PC-9 (cell line): ENCODE results near the gene ACSS2. TPM values are rescaled to one million over a fixed set of nuclear protein-coding genes. Genes with fewer than 3 reads are reported as not detected.

Experiments
- BruUV-seq: library from RNA; stranded (reverse); fragments of 400-500 nt; replicated peaks from 2 replicates; lab custom pipeline; 2021; lab: Mats Ljungman, UMichigan
- CTCF ChIA-PET: fragments of 300-600 bp; sonication (Branson Sonifier 250); formaldehyde crosslinking; loops from one replicate; lab custom pipeline; 2022; ENCODE audit warnings: antibody characterized with exemption; lab: Charles Lee
- POLR2A ChIA-PET: fragments of 300-600 bp; sonication (Branson Sonifier 250); formaldehyde crosslinking; loops from one replicate; lab custom pipeline; 2022; ENCODE audit warnings: antibody characterized with exemption; ENCODE audit not compliant: unreplicated experiment; lab: Charles Lee
- DNase-seq, 2 experiments: peaks; one replicate each; pipeline versions ENCODE4 v3.0.0 to v3.0.0-alpha.2; 2015 to 2022; ENCODE audit warnings: mixed read lengths in 1 of 2
- H2AFZ ChIP-seq: fragments of 200-600 bp; sonication (generic); 2 replicates; pipeline ENCODE4 v1.8.1; 2017; ENCODE audit warnings: antibody characterized with exemption
- H3F3A ChIP-seq: fragments of 200-600 bp; sonication (generic); 2 replicates; pipeline ENCODE4 v1.8.1; 2017; ENCODE audit warnings: antibody characterized with exemption, mild to moderate bottlenecking, low read depth; ENCODE audit not compliant: insufficient read depth
- H3K27ac ChIP-seq: fragments of 200-600 bp; sonication (generic); 2 replicates; pipeline ENCODE4 v1.6.1; 2016; ENCODE audit warnings: mixed run types
- H3K27me3 ChIP-seq: fragments of 200-600 bp; sonication (generic); 2 replicates; pipeline ENCODE4 v1.6.1; 2016; ENCODE audit warnings: low read depth, mixed run types; ENCODE audit not compliant: insufficient read depth
- H3K36me3 ChIP-seq: fragments of 200-600 bp; sonication (generic); 2 replicates; pipeline ENCODE4 v1.6.1; 2016; ENCODE audit warnings: low read depth, mixed run types
- H3K4me1 ChIP-seq: fragments of 200-600 bp; sonication (generic); replicated peaks from 2 replicates; pipeline ENCODE4 v1.6.1; 2016; ENCODE audit warnings: mixed run types; ENCODE audit not compliant: insufficient read depth
- H3K4me2 ChIP-seq: fragments of 200-600 bp; sonication (generic); 2 replicates; pipeline ENCODE4 v1.6.1; 2017; ENCODE audit warnings: mixed run types
- H3K4me3 ChIP-seq: fragments of 200-600 bp; sonication (generic); 2 replicates; pipeline ENCODE4 v1.6.1; 2016; ENCODE audit warnings: mixed run types
- H3K79me2 ChIP-seq: fragments of 200-600 bp; sonication (generic); 2 replicates; pipeline ENCODE4 v1.6.1; 2017; ENCODE audit warnings: low read depth, mixed run types
- H3K9me2 ChIP-seq: fragments of 200-600 bp; sonication (generic); 2 replicates; pipeline ENCODE4 v1.8.1; 2017; ENCODE audit warnings: mild to moderate bottlenecking; ENCODE audit not compliant: insufficient read depth
- H3K9me3 ChIP-seq: fragments of 200-600 bp; sonication (generic); 2 replicates; pipeline ENCODE4 v1.8.1; 2016; ENCODE audit warnings: low read depth; ENCODE audit not compliant: insufficient read depth
- H4K20me1 ChIP-seq: fragments of 200-600 bp; sonication (generic); 2 replicates; pipeline ENCODE4 v1.8.1; 2017; ENCODE audit not compliant: insufficient read depth
- EZH2 ChIP-seq: fragments of 200-600 bp; sonication (generic); IDR thresholded peaks from 2 replicates; pipeline ENCODE4 v1.8.0; 2017; ENCODE audit warnings: antibody characterized with exemption, low read depth
- intact Hi-C: fragments of 100-400 bp; cut with micrococcal nuclease; formaldehyde crosslinking; loops from one replicate; pipeline ENCODE4 v1.10.0; 2022; ENCODE audit not compliant: unreplicated experiment
- total RNA-seq: library from RNA; stranded (reverse); gene quantifications from 2 replicates; pipeline ENCODE4 v1.2.3, GENCODE V29; 2021
- TF ChIP-seq, protein P1 (sequence below): fragments of 200-600 bp; sonication (generic); conservative IDR thresholded peaks from 2 replicates; pipeline ENCODE4 v1.6.1; 2017; ENCODE audit warnings: mixed run types, antibody characterized with exemption, mild to moderate bottlenecking, moderate library complexity

The ACSS2 gene
- total RNA-seq, 1 experiment from 2014 or later, result 108 TPM

GRCh38 chr20:34942301-34942700 lies 65.9 kb downstream of the ACSS2 start:
- no peaks in the 10 kb centered on the region for H3K27me3 ChIP-seq
- no peak overlapping the region for H3K4me3 ChIP-seq
- TF ChIP-seq, protein P1, sequence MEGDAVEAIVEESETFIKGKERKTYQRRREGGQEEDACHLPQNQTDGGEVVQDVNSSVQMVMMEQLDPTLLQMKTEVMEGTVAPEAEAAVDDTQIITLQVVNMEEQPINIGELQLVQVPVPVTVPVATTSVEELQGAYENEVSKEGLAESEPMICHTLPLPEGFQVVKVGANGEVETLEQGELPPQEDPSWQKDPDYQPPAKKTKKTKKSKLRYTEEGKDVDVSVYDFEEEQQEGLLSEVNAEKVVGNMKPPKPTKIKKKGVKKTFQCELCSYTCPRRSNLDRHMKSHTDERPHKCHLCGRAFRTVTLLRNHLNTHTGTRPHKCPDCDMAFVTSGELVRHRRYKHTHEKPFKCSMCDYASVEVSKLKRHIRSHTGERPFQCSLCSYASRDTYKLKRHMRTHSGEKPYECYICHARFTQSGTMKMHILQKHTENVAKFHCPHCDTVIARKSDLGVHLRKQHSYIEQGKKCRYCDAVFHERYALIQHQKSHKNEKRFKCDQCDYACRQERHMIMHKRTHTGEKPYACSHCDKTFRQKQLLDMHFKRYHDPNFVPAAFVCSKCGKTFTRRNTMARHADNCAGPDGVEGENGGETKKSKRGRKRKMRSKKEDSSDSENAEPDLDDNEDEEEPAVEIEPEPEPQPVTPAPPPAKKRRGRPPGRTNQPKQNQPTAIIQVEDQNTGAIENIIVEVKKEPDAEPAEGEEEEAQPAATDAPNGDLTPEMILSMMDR, result no peak
- H2AFZ ChIP-seq, result no peak overlapping the region
- intact Hi-C loops, result loop anchor here (5.0 kb wide), 1 partner anchor 65 kb away; the partner anchor contains the start of gene ACSS2
- peaks cover 48% of the 10 kb centered on the region for H3K4me1 ChIP-seq
- DNase-seq, result no peak
- POLR2A ChIA-PET, result no interaction called here
- H3F3A ChIP-seq, result peaks cover 49% of the 10 kb centered on the region
- no peaks in the 10 kb centered on the region for H3K9me3 ChIP-seq
- no peaks in the 10 kb centered on the region for H3K9me2 ChIP-seq
- H4K20me1 ChIP-seq, result no peaks in the 10 kb centered on the region
- CTCF ChIA-PET, result no interaction called here
- no peaks in the 10 kb centered on the region; the same call in 1 of the 2 replicates for H3K79me2 ChIP-seq
- BruUV-seq, result no TSS peak
- peaks cover 40% of the 10 kb centered on the region for H3K36me3 ChIP-seq
- peak overlapping the region; percentile 97; the same call in 1 of the 2 replicates for H3K27ac ChIP-seq
- H3K4me2 ChIP-seq, result no peak overlapping the region

- ChIA-PET POLR2A (interaction anchor here (1.0 to 1.1 kb wide), 2 partner anchors 12 to 67 kb away, joined by 3 to 11 read pairs; partner anchors contain the start of genes GSS and MYH7B), CTCF (interaction anchor here (0.5 to 0.6 kb wide), 2 partner anchors 41 to 175 kb away, joined by 4 to 11 read pairs; no protein-coding TSS in a partner anchor)
- Histone ChIP-seq H2AFZ (no peak overlapping the region), H3K4me1 (peaks cover 63% of the 10 kb centered on the region), H3K27me3 (no peaks in the 10 kb centered on the region), H3K4me3 (no peak overlapping the region; the same call in 1 of the 2 replicates), H3K4me2 (peak overlapping the region; percentile 66), H3K9me2 (no peaks in the 10 kb centered on the region), H3K27ac (peak overlapping the region; percentile 97), H3K9me3 (no peaks in the 10 kb centered on the region), H3K79me2 (peaks cover 2% of the 10 kb centered on the region; the same call in 1 of the 2 replicates), H3F3A (peaks cover 46% of the 10 kb centered on the region), H3K36me3 (peaks cover 41% of the 10 kb centered on the region), H4K20me1 (no peaks in the 10 kb centered on the region)
- TF ChIP-seq EZH2, result no peak
- TF ChIP-seq, protein P1, result no peak
- DNase-seq, result peak; percentile 67 to 87
- BruUV-seq, result TSS peak; percentile 23
- intact Hi-C loops, result loop anchor here (2.0 to 5.0 kb wide), 2 partner anchors 15 to 67 kb away; partner anchors contain the start of gene ACSS2
Measured at GRCh38 chr20:34943808-34944567, 67.6 kb downstream of the ACSS2 start.

DNA sequence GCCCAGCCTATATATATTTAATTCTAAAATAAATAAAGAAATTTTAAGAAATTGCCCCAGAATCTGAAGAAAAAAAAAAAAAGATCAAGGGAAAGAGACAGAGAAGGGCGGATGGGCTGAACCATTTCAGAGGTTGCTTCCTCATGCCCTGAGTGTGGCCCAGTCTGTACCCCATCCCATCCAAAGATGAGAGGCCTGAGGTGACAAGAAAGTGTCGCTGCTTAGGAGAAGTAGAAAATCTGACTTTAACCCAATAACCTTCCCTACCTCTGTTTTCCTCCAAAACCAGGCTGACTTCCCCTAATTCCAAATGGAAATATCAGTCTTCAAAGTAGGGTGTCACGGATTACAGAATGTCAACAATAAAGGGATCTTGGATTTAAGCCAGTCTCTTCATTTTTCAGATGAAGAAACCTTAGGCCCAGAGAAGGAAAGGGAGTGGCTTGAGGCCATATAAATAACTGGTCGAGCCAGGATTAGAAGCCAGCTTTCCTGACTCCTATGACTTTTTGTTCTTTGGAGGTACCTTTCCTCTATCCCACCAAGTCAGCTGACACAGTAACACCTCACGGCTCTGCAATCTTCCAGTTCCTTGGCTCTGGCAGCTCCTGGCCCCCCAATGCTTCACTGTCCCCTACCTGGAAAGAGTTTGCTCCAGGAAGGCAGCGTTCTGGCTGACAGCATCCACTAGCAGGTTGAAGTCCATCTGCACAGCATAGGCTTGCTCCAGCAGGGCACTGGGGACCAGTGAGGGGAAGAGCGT lies 69.1 kb downstream of the ACSS2 start:
- POLR2A ChIA-PET, result interaction anchor here (0.5 kb wide), 2 partner anchors 38 to 571 kb away, joined by 3 to 5 read pairs; no protein-coding TSS in a partner anchor

More for the DNA sequence above, 69.1 kb downstream of the ACSS2 start:
- Histone ChIP-seq H2AFZ (no peak overlapping the region), H3K27ac (peak overlapping the region; percentile 81), H3F3A (peaks cover 46% of the 10 kb centered on the region), H3K9me3 (no peaks in the 10 kb centered on the region), H3K36me3 (peaks cover 49% of the 10 kb centered on the region), H3K79me2 (peaks cover 8% of the 10 kb centered on the region; the same call in 1 of the 2 replicates), H3K4me3 (no peak overlapping the region), H3K4me1 (peaks cover 71% of the 10 kb centered on the region), H3K27me3 (no peaks in the 10 kb centered on the region), H3K4me2 (peak overlapping the region; percentile 64), H3K9me2 (no peaks in the 10 kb centered on the region), H4K20me1 (no peaks in the 10 kb centered on the region)
- intact Hi-C loops, result loop anchor here (2.0 kb wide), 1 partner anchor 17 kb away; no protein-coding TSS in a partner anchor
- BruUV-seq, result no TSS peak
- TF ChIP-seq, protein P1, result no peak
- no peak for TF ChIP-seq EZH2
- DNase-seq, result peak; percentile 16 to 81
- CTCF ChIA-PET, result no interaction called here
